ENCODE results near the gene SPTLC2. TPM values are rescaled to one million over a fixed set of nuclear protein-coding genes. Genes with fewer than 3 reads are reported as not detected.

The SPTLC2 gene
- total RNA-seq, 1 donor from 2014 or later: 63.6 TPM

GRCh38 chr14:77646907-77647306, 30.5 kb upstream of the SPTLC2 start:
- TF ChIP-seq, protein P1, sequence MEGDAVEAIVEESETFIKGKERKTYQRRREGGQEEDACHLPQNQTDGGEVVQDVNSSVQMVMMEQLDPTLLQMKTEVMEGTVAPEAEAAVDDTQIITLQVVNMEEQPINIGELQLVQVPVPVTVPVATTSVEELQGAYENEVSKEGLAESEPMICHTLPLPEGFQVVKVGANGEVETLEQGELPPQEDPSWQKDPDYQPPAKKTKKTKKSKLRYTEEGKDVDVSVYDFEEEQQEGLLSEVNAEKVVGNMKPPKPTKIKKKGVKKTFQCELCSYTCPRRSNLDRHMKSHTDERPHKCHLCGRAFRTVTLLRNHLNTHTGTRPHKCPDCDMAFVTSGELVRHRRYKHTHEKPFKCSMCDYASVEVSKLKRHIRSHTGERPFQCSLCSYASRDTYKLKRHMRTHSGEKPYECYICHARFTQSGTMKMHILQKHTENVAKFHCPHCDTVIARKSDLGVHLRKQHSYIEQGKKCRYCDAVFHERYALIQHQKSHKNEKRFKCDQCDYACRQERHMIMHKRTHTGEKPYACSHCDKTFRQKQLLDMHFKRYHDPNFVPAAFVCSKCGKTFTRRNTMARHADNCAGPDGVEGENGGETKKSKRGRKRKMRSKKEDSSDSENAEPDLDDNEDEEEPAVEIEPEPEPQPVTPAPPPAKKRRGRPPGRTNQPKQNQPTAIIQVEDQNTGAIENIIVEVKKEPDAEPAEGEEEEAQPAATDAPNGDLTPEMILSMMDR (IDR thresholded peaks at IDR 0.05; ENCODE audit: unreplicated experiment): no peak
- Mint-ChIP-seq H3K27ac (ENCODE audit: unreplicated experiment) (no peak overlapping the region), H3K36me3 (ENCODE audit: low read depth, unreplicated experiment) (no peaks in the 10 kb centered on the region), H3K27me3 (ENCODE audit: unreplicated experiment) (no peaks in the 10 kb centered on the region), H3K4me1 (ENCODE audit: unreplicated experiment) (no peaks in the 10 kb centered on the region), H3K4me3 (ENCODE audit: unreplicated experiment) (no peak overlapping the region), H3K9me3 (ENCODE audit: unreplicated experiment) (no peaks in the 10 kb centered on the region)
- no peak for DNase-seq (ENCODE audit: low spot score)

DNA sequence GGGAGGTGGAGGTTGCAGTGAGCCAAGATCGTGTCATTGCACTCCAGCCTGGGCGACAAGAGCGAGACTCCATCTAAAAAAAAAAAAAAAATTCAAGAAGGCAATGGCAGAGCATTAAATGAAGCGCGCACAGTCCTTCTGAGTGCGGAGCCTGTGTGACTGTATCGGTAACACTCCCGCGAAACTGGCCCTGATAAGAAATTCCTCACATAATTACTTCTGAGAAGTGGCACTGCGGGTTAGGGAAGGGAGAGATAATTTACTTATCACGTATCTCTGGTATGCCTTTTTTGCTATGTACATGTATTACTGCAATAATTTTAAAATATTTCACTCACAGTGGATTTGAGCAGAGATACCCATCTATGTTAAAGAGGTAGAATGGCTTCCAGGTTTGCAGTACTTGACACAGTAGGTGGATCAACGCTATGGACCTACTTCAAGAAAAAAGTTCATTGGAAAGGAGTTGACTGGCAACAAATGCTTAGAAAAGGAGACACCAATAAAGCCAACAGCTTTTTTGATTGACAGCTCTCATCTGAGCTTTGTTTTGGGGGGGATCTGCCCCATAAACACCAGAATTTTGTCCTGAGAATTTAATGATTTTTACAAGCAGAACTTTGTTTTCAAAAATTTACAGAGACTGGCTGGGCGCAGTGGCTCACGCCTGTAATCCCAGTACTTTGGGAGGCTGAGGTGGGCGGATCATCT, 29.2 kb upstream of the SPTLC2 start:
- H3K36me3 Mint-ChIP-seq (ENCODE audit: low read depth, unreplicated experiment): no peaks in the 10 kb centered on the region
- H3K27me3 Mint-ChIP-seq (ENCODE audit: unreplicated experiment): no peaks in the 10 kb centered on the region
- no peak overlapping the region for H3K27ac Mint-ChIP-seq (ENCODE audit: unreplicated experiment)
- TF ChIP-seq, protein P1 (IDR thresholded peaks at IDR 0.05; ENCODE audit: unreplicated experiment): no peak
- no peak overlapping the region for H3K4me3 Mint-ChIP-seq (ENCODE audit: unreplicated experiment)
- DNase-seq (ENCODE audit: low spot score): no peak
- H3K9me3 Mint-ChIP-seq (ENCODE audit: unreplicated experiment): no peaks in the 10 kb centered on the region
- H3K4me1 Mint-ChIP-seq (ENCODE audit: unreplicated experiment): no peaks in the 10 kb centered on the region

GRCh38 chr14:77642407-77642806, 26.0 kb upstream of the SPTLC2 start:
- Mint-ChIP-seq H3K4me1 (ENCODE audit: unreplicated experiment) (no peaks in the 10 kb centered on the region), H3K27me3 (ENCODE audit: unreplicated experiment) (no peaks in the 10 kb centered on the region), H3K36me3 (ENCODE audit: low read depth, unreplicated experiment) (no peaks in the 10 kb centered on the region), H3K9me3 (ENCODE audit: unreplicated experiment) (no peaks in the 10 kb centered on the region), H3K4me3 (ENCODE audit: unreplicated experiment) (no peak overlapping the region), H3K27ac (ENCODE audit: unreplicated experiment) (no peak overlapping the region)
- no peak for DNase-seq (ENCODE audit: low spot score)
- TF ChIP-seq, protein P1 (IDR thresholded peaks at IDR 0.05; ENCODE audit: unreplicated experiment): no peak

- no peak overlapping the region for H3K4me3 Mint-ChIP-seq (ENCODE audit: unreplicated experiment)
- H3K4me1 Mint-ChIP-seq (ENCODE audit: unreplicated experiment): no peaks in the 10 kb centered on the region
- no peaks in the 10 kb centered on the region for H3K9me3 Mint-ChIP-seq (ENCODE audit: unreplicated experiment)
- no peaks in the 10 kb centered on the region for H3K36me3 Mint-ChIP-seq (ENCODE audit: low read depth, unreplicated experiment)
- TF ChIP-seq, protein P1 (IDR thresholded peaks at IDR 0.05; ENCODE audit: unreplicated experiment): no peak
- H3K27me3 Mint-ChIP-seq (ENCODE audit: unreplicated experiment): no peaks in the 10 kb centered on the region
- no peak overlapping the region for H3K27ac Mint-ChIP-seq (ENCODE audit: unreplicated experiment)
- DNase-seq (ENCODE audit: low spot score): no peak
Measured at GRCh38 chr14:77641534-77642341, 25.3 kb upstream of the SPTLC2 start.
